ENCODE results near the gene AP1M1.

Gene AP1M1

GRCh38 chr19:16184665-16185122 lies 13.0 kb upstream of the AP1M1 start:
- DNase-seq (ENCODE audit: low spot score) = no peak
- ChIA-PET CTCF (interaction anchor here (0.9 to 1.0 kb wide), 2 partner anchors 143 to 233 kb away, joined by 3 to 4 read pairs; no protein-coding TSS in a partner anchor), POLR2A (ENCODE audit: low non-redundant PET) (interaction anchor here (0.5 to 1.0 kb wide), 4 partner anchors 10 to 178 kb away, joined by 3 to 4 read pairs (median 4); partner anchors contain the start of gene AP1M1)
- TF ChIP-seq CTCF (conservative IDR thresholded peaks at IDR 0.05; ENCODE audit: low read depth) = no peak
- peak overlapping the region; percentile 71 for H3K27ac ChIP-seq

- ChIA-PET POLR2A (ENCODE audit: low non-redundant PET) (interaction anchor here (0.5 to 1.0 kb wide), 4 partner anchors 10 to 178 kb away, joined by 3 to 4 read pairs (median 4); partner anchors contain the start of gene AP1M1), CTCF (interaction anchor here (0.9 to 1.2 kb wide), 3 partner anchors 16 to 232 kb away, joined by 3 to 4 read pairs (median 4); no protein-coding TSS in a partner anchor)
- TF ChIP-seq CTCF (conservative IDR thresholded peaks at IDR 0.05; ENCODE audit: low read depth) = no peak
- peak within 1 kb of the TSS; percentile 71 for H3K27ac ChIP-seq
- DNase-seq (ENCODE audit: low spot score) = peak; percentile 100
These were observed 12.5 kb upstream of the AP1M1 start, which contains the start of gene FAM32A for GRCh38 chr19:16185123-16185767. Gene FAM32A (plus strand): TSS chr19:16185410. CDS start chr19:16185443, 33 bp downstream.

GRCh38 chr19:16185768-16186123 lies 12.0 kb upstream of the AP1M1 start:
- H3K27ac ChIP-seq = peak overlapping the region; percentile 71
- ChIA-PET CTCF (interaction anchor here (0.6 to 1.2 kb wide), 4 partner anchors 17 to 928 kb away, joined by 3 to 4 read pairs (median 3); no protein-coding TSS in a partner anchor), POLR2A (ENCODE audit: low non-redundant PET) (interaction anchor here (1.0 kb wide), 1 partner anchor 12 kb away, joined by 4 read pairs; the partner anchor contains the start of gene AP1M1)
- DNase-seq (ENCODE audit: low spot score) = peak; percentile 44
- TF ChIP-seq CTCF (conservative IDR thresholded peaks at IDR 0.05; ENCODE audit: low read depth) = peak; percentile 37; the same call in 1 of the 2 replicates

- POLR2A ChIA-PET (ENCODE audit: low non-redundant PET) = interaction anchor here (0.7 to 1.8 kb wide), 2 partner anchors 9 to 308 kb away, joined by 4 to 7 read pairs; partner anchors contain the start of genes AP1M1, C19orf44 and CALR3
These were observed 9.2 kb upstream of the AP1M1 start for GRCh38 chr19:16188521-16188920.

GRCh38 chr19:16190198-16190597 lies 7.5 kb upstream of the AP1M1 start:
- POLR2A ChIA-PET (ENCODE audit: low non-redundant PET) = no interaction called here
- no peak for TF ChIP-seq CTCF (conservative IDR thresholded peaks at IDR 0.05; ENCODE audit: low read depth)
- CTCF ChIA-PET = interaction anchor here (0.5 kb wide), 1 partner anchor 606 kb away, joined by 3 read pairs; no protein-coding TSS in a partner anchor
- peak overlapping the region; percentile 4; the same call in 1 of the 2 replicates for H3K27ac ChIP-seq
- DNase-seq (ENCODE audit: low spot score) = no peak

More at GRCh38 chr19:16188521-16188920, 9.2 kb upstream of the AP1M1 start:
- CTCF ChIA-PET = interaction anchor here (0.6 kb wide), 1 partner anchor 163 kb away, joined by 3 read pairs; no protein-coding TSS in a partner anchor
- no peak for DNase-seq (ENCODE audit: low spot score)
- H3K27ac ChIP-seq = no peak overlapping the region
- no peak for TF ChIP-seq CTCF (conservative IDR thresholded peaks at IDR 0.05; ENCODE audit: low read depth)

- no peak for TF ChIP-seq CTCF (conservative IDR thresholded peaks at IDR 0.05; ENCODE audit: low read depth)
- H3K27ac ChIP-seq = peak overlapping the region; percentile 4; the same call in 1 of the 2 replicates
- DNase-seq (ENCODE audit: low spot score) = no peak
- POLR2A ChIA-PET (ENCODE audit: low non-redundant PET) = no interaction called here
- CTCF ChIA-PET = no interaction called here
These were observed 7.0 kb upstream of the AP1M1 start for GRCh38 chr19:16190736-16191135.

Measured in RWPE1 (cell line).